Measurements from ENCODE around the gene VAC14.

DNA sequence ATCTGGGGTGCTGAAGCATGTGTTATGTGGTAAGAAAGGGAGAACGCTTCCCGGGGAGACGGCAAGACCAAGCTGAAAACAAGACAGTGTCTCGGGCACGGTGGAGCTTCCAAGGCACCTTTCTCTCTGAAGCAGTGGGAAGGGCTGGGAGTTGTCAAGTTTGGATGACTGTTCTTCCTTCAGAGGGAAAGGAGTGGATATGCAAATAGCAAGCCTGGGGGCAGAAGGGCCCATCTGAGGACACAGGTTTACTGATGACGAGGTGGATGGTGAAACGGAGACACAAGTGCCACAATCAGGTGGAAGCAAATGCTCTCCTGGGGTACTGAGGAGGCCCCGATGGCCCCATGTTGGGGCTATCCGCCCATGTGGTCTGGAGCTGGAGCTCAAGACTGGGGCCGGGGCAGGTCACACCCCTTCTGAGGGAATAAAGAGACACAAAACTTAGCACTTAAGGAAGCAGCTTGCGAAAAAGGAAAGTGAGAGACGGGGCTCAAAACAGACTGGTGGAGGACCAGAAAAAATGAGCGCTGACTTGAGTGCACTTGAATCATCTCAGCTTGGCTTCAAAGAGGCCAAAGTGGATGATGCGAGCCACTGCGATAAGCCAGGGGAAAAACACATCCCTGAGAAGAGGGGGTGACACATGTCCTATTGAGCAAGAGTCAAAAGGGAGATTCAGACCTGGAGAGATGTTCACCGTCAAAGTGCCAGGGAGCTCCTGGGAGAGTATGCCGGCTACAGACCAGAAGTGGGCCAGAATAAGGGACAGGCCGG, 80.3 kb downstream of the VAC14 start:
- TF ChIP-seq, protein P1, sequence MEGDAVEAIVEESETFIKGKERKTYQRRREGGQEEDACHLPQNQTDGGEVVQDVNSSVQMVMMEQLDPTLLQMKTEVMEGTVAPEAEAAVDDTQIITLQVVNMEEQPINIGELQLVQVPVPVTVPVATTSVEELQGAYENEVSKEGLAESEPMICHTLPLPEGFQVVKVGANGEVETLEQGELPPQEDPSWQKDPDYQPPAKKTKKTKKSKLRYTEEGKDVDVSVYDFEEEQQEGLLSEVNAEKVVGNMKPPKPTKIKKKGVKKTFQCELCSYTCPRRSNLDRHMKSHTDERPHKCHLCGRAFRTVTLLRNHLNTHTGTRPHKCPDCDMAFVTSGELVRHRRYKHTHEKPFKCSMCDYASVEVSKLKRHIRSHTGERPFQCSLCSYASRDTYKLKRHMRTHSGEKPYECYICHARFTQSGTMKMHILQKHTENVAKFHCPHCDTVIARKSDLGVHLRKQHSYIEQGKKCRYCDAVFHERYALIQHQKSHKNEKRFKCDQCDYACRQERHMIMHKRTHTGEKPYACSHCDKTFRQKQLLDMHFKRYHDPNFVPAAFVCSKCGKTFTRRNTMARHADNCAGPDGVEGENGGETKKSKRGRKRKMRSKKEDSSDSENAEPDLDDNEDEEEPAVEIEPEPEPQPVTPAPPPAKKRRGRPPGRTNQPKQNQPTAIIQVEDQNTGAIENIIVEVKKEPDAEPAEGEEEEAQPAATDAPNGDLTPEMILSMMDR (IDR thresholded peaks at IDR 0.05), result no peak
- TF ChIP-seq POLR2A (IDR thresholded peaks at IDR 0.05), result no peak

All from esophagus squamous epithelium (tissue), 4 donors.